PFSK-1 (cell line): ENCODE data around the gene ALDH3A1.

Experiments
- FOXP2 ChIP-seq: optimal IDR thresholded peaks from 2 replicates; pipeline ENCODE3; 2011; ENCODE audit warnings: borderline replicate concordance, control low read depth, inconsistent platforms; ENCODE audit not compliant: insufficient read depth; ENCODE audit errors: extremely low read length, extremely low read depth
- POLR2AphosphoS5 ChIP-seq: IDR thresholded peaks from 2 replicates; pipeline ENCODE4 v1.6.1; 2012; ENCODE audit warnings: low read depth, mild to moderate bottlenecking, control low read depth, low read length, moderate library complexity
- SIN3A ChIP-seq: IDR thresholded peaks from 2 replicates; pipeline ENCODE4 v1.6.1; 2012; ENCODE audit warnings: mild to moderate bottlenecking, low read length, moderate library complexity, borderline replicate concordance; ENCODE audit not compliant: insufficient read depth
- TAF1 ChIP-seq: IDR thresholded peaks from 2 replicates; pipeline ENCODE4 v1.6.1; 2012; ENCODE audit warnings: low read length, control low read depth, borderline replicate concordance; ENCODE audit not compliant: insufficient read depth
- TF ChIP-seq, protein P1 (sequence below), 2 experiments: IDR thresholded peaks; 2 replicates each; pipeline versions ENCODE4 v1.6.1 to v1.8.0; 2011 to 2012; ENCODE audit warnings: low read depth in 2 of 2, low read length in 2 of 2, control low read depth in 1 of 2, inconsistent platforms in 1 of 2, mild to moderate bottlenecking in 1 of 2, moderate library complexity in 1 of 2; ENCODE audit not compliant: insufficient read depth in 1 of 2

Gene ALDH3A1

DNA sequence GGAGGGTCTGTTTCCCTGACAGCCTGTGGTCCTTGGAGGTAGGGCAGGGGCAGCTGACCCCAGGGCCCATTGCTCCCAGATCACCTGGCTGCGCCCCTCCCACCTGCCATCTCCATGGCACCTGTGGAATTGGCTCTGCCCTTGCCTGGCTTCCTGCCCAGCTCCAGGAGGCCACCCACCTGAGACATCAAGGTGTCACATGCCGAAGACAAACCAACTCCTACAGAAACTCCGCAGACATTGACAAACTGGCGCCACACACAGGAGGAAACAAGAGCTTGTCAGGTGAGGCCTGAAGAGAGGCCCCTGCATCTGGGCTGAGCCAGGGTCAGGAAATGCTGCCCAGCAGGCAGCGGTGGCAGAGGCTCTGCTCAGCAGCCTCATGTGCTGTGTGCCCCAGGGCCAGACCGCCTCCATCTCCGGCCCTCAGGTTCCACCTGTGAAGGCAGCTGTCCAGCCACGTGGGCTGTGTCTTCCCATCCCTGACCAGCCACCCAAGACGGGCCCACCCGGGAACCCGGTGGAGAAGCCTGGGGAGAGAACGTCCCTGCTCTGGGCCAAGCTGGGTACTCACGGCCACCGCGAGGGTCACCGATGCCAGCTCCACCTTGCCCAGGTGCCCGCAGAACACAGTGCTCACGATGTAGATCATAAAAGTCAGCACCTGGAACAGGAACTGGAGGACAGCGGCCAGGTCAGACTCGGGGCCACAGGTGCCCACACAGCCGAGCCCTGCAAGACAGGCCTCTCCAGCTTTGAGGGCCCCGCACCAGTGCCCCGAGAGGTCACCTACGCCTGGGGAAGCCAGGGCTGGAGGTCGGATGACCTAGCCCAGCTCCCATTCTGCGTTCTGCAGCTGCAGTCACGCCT, 33.3 kb downstream of the ALDH3A1 start:
- TF ChIP-seq FOXP2, result no peak
- TF ChIP-seq, protein P1, sequence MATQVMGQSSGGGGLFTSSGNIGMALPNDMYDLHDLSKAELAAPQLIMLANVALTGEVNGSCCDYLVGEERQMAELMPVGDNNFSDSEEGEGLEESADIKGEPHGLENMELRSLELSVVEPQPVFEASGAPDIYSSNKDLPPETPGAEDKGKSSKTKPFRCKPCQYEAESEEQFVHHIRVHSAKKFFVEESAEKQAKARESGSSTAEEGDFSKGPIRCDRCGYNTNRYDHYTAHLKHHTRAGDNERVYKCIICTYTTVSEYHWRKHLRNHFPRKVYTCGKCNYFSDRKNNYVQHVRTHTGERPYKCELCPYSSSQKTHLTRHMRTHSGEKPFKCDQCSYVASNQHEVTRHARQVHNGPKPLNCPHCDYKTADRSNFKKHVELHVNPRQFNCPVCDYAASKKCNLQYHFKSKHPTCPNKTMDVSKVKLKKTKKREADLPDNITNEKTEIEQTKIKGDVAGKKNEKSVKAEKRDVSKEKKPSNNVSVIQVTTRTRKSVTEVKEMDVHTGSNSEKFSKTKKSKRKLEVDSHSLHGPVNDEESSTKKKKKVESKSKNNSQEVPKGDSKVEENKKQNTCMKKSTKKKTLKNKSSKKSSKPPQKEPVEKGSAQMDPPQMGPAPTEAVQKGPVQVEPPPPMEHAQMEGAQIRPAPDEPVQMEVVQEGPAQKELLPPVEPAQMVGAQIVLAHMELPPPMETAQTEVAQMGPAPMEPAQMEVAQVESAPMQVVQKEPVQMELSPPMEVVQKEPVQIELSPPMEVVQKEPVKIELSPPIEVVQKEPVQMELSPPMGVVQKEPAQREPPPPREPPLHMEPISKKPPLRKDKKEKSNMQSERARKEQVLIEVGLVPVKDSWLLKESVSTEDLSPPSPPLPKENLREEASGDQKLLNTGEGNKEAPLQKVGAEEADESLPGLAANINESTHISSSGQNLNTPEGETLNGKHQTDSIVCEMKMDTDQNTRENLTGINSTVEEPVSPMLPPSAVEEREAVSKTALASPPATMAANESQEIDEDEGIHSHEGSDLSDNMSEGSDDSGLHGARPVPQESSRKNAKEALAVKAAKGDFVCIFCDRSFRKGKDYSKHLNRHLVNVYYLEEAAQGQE (IDR thresholded peaks at IDR 0.05; ENCODE audit: insufficient read depth in 1 of 2, low read depth in 2 of 2, low read length in 2 of 2), result no peak
- no peak for TF ChIP-seq TAF1
- TF ChIP-seq SIN3A, result no peak
- TF ChIP-seq POLR2AphosphoS5, result no peak

- TF ChIP-seq, protein P1 (IDR thresholded peaks at IDR 0.05; ENCODE audit: insufficient read depth in 1 of 2, low read depth in 2 of 2, low read length in 2 of 2), result no peak
- no peak for TF ChIP-seq FOXP2
- no peak for TF ChIP-seq POLR2AphosphoS5
- TF ChIP-seq SIN3A, result no peak
- no peak for TF ChIP-seq TAF1
Observed at GRCh38 chr17:19713901-19714361, 34.2 kb downstream of the ALDH3A1 start.

DNA sequence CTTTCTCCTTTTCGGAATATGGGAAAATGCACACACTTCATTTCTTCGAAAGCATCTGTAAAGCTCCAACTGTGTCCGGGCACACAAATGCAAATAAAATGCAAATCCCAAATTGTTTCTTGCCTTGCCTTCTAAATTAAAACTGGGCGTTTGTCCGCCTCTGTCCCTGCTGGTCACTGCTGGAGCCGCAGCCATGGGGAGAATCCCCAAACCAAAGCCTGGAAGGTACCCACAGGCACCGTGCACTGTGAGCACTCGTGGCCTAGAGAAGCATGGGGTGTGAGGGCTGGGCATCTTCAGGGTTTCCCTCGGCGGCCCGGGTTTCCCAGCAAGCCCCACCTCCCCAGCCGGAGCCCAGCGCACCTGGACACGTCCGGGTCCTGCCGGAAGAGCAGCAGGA, 34.6 kb downstream of the ALDH3A1 start:
- no peak for TF ChIP-seq TAF1
- TF ChIP-seq SIN3A, result no peak
- TF ChIP-seq, protein P1 (IDR thresholded peaks at IDR 0.05; ENCODE audit: insufficient read depth in 1 of 2, low read depth in 2 of 2, low read length in 2 of 2), result no peak
- no peak for TF ChIP-seq FOXP2
- no peak for TF ChIP-seq POLR2AphosphoS5

DNA sequence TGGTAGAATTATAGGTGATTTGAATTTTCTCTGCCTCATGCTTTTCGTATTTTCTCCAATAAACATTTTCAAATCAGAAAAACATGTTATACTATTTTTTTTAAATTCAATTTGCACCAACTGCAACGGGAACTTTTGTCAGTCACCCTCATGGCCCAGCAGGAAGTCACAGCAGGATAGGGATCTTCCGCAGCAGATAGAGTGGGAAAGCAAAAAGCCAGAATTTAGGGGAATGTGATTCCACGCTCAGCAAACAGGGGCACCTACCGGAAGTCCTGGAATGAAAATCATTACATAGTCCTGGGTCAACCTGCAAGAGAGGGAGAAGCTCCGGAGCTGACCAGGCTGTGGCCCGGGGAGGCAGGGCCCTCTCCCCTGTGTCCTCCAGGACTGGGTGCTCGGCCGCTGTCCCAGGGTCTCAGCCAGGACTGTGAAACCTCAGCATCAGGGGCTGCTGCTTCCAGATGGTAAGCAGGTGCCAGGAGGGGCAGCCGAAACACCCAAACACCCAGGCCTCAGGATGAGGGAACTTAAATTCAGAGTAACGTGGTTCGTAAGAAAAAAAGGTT, 35.6 kb downstream of the ALDH3A1 start:
- no peak for TF ChIP-seq TAF1
- TF ChIP-seq, protein P1 (IDR thresholded peaks at IDR 0.05; ENCODE audit: insufficient read depth in 1 of 2, low read depth in 2 of 2, low read length in 2 of 2), result no peak
- no peak for TF ChIP-seq FOXP2
- no peak for TF ChIP-seq SIN3A
- TF ChIP-seq POLR2AphosphoS5, result no peak

DNA sequence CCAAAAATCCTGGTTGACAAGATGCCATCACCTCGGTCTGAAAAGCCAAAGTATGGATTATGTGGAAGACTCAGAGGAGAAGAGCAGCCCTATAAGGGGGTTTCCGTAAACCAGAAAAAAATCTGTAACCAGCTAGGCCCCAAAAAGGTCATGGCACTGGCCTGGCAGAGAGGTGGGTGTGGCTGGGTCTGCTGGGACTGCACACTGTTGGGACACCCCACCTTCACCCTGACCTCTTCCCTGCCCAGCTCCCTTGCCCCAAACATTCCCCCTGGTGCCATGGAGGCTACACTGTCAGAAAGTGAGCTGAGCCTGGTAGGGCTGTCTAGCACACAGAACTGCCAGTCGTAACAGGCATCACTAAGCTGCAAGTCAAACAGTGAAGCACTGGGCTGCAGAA, 38.3 kb downstream of the ALDH3A1 start:
- no peak for TF ChIP-seq TAF1
- TF ChIP-seq, protein P1 (IDR thresholded peaks at IDR 0.05; ENCODE audit: insufficient read depth in 1 of 2, low read depth in 2 of 2, low read length in 2 of 2), result no peak
- TF ChIP-seq POLR2AphosphoS5, result no peak
- no peak for TF ChIP-seq SIN3A
- TF ChIP-seq FOXP2, result no peak
